ENCODE data around the gene HYLS1. TPM values are rescaled to one million over a fixed set of nuclear protein-coding genes. Genes with fewer than 3 reads are reported as not detected.

HYLS1 gene
- total RNA-seq, 1 experiment from 2014 or later: 6.9 TPM

DNA sequence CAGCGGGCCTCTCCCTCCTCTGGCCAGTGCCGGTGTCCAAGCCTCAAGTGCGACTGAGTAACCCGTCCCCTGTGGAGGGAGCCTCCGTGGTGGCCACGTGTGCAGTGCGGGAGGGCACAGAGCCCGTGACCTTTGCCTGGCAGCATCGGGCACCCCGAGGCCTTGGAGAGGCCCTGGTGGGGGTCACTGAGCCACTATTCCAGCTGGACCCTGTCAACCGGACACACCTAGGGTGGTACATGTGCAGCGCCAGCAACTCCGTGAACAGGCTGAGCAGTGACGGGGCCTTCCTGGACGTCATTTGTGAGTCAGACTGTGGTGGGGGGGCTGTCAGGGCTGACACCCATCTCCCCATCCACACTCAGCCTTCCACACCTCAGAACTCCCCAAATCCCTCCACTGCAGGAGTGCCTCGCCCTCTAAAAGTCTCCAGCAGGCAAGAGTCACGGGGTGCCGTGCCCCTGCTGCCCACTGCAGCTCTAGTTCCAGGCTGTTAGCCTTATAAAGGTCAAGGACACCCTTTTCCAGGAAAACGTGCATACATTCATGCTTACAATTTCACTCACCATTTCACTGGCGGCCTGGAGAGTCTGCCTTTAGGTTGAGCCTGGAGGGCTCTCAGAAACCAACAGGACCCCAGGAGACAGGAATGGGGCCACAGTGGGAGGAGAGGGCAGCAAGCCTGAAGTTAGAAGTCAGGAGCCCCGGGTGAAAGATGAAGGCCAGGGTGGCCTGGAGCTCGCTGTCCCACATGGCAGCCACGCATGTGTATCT, 61.0 kb downstream of the HYLS1 start:
- DNase-seq (ENCODE audit: low spot score): no peak

DNA sequence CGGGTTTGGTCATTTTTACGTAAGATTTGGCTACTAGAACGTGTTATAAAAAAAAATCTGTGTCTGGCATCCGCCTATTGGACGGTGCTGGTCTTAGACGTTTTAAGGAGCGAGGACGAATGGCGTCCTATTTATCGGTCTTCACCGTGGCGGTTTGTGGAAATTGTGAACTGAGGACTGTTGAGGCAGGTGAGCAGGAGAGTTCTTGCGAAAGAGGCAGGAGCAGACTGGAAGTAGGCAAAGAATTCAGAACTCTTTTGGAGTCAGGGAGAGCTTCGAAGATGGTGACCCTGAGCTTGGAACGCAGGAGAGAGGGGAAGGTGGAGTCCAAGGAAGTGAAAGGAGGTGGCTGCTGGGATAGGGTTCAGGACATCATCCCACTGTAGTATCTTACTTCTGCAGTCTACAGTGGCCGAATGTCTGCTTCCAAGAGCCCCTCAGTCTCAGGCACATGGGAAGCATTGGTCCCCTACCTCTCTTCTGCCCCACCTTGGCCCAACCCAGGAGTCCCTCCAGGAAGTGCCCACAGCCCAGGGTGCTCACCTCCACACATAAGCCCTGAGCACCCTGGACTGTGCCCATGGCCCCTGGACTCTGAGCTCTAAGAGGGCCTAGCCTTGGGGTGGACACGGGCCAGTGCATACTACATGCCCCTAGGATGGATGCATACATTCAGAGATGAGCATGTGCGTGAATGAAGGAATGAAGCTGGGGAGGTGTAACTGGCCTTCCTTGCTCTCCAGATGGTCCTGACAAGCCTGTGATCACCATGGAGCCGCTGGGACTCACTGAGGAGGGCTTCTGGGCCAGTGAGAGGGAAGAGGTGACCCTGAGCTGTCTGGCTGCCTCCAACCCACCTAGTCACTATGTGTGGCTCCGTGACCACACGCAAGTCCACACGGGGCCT, 62.1 kb downstream of the HYLS1 start:
- DNase-seq (ENCODE audit: low spot score): no peak

DNA sequence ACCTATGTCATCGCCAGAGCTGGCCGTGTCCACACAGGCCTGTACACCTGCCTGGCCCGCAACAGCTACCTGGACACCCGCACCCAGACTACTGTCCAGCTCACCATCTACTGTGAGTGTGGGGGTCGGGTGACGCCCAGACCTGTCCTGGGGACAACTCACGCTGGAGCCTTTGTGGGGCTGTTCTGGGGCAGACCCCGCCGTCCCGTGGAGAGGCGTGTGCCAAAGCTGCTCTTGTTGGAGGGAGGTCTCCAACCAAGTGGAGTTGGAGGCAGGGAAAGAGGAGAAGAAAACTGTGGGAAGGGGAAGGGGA, 62.7 kb downstream of the HYLS1 start:
- no peak for DNase-seq (ENCODE audit: low spot score)

Other genes with a start within 250 kb of the HYLS1 start
- gene ACRV1, start 206.8 kb upstream of the HYLS1 start, total RNA-seq (2014; rRNA removed; shearing (Covaris generic)): not detected in 2 replicates
- gene PATE1, start 141.4 kb upstream of the HYLS1 start, total RNA-seq (2014; rRNA removed; shearing (Covaris generic)): not detected in 2 replicates
- gene PATE2, start 108.8 kb upstream of the HYLS1 start, total RNA-seq (2014; rRNA removed; shearing (Covaris generic)): not detected in 2 replicates
- not detected in 2 replicates for gene PATE3, start 99.5 kb upstream of the HYLS1 start, total RNA-seq (2014; rRNA removed; shearing (Covaris generic))
- not detected in 2 replicates for gene PATE4, start 54.4 kb upstream of the HYLS1 start, total RNA-seq (2014; rRNA removed; shearing (Covaris generic))
- gene PUS3, start 15.5 kb downstream of the HYLS1 start, total RNA-seq (2014; rRNA removed; shearing (Covaris generic)): 7.6 and 9.6 TPM in 2 replicates
- not detected in 2 replicates for gene DDX25, start 16.8 kb downstream of the HYLS1 start, total RNA-seq (2014; rRNA removed; shearing (Covaris generic))
- 0.03 and 0.08 TPM in 2 replicates for gene VSIG10L2, start 58.4 kb downstream of the HYLS1 start, total RNA-seq (2014; rRNA removed; shearing (Covaris generic))
- 4.7 and 4.8 TPM in 2 replicates for gene CDON, start 175.2 kb downstream of the HYLS1 start, total RNA-seq (2014; rRNA removed; shearing (Covaris generic))

All from HT-29 (cell line).